ENCODE data around the gene MANBA. TPM values are rescaled to one million over a fixed set of nuclear protein-coding genes. Genes with fewer than 3 reads are reported as not detected.
"Not testable (repeated sequence)": the region's sequence is repeated elsewhere in the genome, so short reads cannot be mapped to it uniquely, and the experiment has no call there.

Gene MANBA
- total RNA-seq, 1 donor from 2014 or later: 30.3 TPM

DNA sequence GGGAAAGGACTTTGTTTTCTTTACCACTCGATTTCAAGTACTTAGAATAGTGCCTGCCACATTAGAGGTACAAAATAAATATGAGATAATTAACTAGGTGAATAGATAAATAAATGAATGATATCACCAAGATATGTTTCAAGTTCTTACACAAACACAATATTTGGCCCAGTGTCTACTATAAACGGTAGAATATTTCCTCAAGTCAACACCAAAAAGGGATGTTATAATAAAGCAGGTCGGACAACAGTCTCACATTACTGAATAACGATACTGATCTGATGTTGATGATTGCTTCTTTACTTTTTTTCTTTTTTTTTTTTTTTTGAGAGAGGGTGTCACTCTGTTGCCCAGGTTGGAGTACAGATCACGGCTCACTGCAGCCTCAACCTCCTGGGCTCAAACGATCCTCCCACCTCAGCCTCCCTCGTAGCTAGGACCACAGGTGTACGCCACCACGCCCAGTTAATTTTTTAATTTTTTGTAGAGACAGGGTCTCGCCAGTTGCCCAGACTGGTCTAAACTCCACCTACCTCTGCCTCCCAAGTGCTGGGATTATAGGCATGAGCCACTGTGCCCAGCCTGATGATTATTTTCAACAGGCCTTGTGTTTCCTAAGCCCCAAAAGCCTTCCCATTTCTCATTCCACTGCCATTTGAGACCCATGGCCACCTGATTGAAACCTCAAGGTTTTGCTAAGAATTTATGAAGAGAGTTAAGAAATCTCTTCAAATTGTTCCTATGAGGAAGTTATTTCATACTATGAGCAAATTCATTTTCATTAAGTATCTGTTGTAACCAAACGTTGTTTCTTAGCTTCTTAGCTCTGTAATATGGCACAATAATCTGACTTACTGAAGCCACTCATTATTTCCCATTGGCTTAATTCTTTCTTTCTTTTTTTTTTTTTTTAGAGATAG is 2.3 kb downstream of the MANBA start:
- Histone ChIP-seq H3K4me1 (peaks cover 45% of the 10 kb centered on the region), H3K27ac (replicated peaks) (no peak overlapping the region), H3K27me3 (ENCODE audit: low read depth) (no peaks in the 10 kb centered on the region), H3K36me3 (no peaks in the 10 kb centered on the region), H3K9me3 (replicated peaks) (peaks cover 14% of the 10 kb centered on the region), H3K4me3 (no peak overlapping the region)
- DNase-seq: no peak
- TF ChIP-seq, protein P1, sequence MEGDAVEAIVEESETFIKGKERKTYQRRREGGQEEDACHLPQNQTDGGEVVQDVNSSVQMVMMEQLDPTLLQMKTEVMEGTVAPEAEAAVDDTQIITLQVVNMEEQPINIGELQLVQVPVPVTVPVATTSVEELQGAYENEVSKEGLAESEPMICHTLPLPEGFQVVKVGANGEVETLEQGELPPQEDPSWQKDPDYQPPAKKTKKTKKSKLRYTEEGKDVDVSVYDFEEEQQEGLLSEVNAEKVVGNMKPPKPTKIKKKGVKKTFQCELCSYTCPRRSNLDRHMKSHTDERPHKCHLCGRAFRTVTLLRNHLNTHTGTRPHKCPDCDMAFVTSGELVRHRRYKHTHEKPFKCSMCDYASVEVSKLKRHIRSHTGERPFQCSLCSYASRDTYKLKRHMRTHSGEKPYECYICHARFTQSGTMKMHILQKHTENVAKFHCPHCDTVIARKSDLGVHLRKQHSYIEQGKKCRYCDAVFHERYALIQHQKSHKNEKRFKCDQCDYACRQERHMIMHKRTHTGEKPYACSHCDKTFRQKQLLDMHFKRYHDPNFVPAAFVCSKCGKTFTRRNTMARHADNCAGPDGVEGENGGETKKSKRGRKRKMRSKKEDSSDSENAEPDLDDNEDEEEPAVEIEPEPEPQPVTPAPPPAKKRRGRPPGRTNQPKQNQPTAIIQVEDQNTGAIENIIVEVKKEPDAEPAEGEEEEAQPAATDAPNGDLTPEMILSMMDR (IDR thresholded peaks at IDR 0.05; ENCODE audit: borderline replicate concordance): no peak
- intact Hi-C loops (cut with micrococcal nuclease): no loop called here

DNA sequence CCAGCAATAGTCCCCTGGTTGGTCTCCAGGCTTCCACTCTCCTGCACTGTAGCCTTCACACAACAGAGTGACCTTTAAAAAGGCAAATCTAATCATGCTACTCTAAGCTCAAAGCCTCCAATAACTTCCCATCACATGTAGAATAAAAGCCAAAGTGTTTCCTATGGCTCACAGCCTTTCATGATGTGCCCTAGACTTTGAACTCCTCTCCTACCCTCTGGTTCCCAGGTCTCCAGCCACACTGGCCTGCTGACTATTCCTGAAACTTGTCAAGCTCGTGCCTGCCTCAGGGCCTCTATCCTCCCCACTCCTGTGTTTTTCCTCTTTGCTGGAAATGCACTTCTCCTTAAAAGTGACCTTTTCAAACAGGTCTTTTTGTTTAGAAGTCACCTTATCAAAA is 3.1 kb downstream of the MANBA start:
- intact Hi-C loops (cut with micrococcal nuclease): no loop called here
- H3K27me3 ChIP-seq (ENCODE audit: low read depth): no peaks in the 10 kb centered on the region
- H3K9me3 ChIP-seq (replicated peaks): peaks cover 14% of the 10 kb centered on the region
- H3K36me3 ChIP-seq: no peaks in the 10 kb centered on the region
- TF ChIP-seq, protein P1 (IDR thresholded peaks at IDR 0.05; ENCODE audit: borderline replicate concordance): no peak
- H3K27ac ChIP-seq (replicated peaks): no peak overlapping the region
- no peak overlapping the region for H3K4me3 ChIP-seq
- peaks cover 45% of the 10 kb centered on the region for H3K4me1 ChIP-seq
- DNase-seq: no peak

DNA sequence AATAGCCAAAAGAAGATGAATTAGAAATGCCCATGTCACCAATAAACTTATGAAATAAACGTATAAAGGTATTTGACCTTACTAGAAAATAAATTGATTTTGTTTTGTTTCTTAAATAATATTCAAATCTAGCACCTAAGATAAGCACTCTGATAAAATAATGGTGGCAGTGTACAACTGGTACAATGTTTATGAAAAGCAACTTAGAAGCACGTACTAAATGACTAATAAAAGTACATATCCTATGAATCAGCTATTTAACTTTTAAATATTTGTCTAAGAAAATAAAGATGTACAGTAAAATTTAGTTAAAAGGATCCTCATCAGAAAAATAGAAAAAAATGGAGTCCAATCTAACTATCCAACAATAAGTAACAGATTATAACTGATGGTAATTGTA is 6.7 kb downstream of the MANBA start:
- Histone ChIP-seq H3K27ac (replicated peaks) (no peak overlapping the region), H3K9me3 (replicated peaks) (peaks cover 14% of the 10 kb centered on the region), H3K4me3 (no peak overlapping the region), H3K4me1 (peaks cover 15% of the 10 kb centered on the region), H3K36me3 (peaks cover 4% of the 10 kb centered on the region), H3K27me3 (ENCODE audit: low read depth) (no peaks in the 10 kb centered on the region)
- intact Hi-C loops (cut with micrococcal nuclease): no loop called here
- DNase-seq: no peak
- TF ChIP-seq, protein P1 (IDR thresholded peaks at IDR 0.05; ENCODE audit: borderline replicate concordance): no peak

DNA sequence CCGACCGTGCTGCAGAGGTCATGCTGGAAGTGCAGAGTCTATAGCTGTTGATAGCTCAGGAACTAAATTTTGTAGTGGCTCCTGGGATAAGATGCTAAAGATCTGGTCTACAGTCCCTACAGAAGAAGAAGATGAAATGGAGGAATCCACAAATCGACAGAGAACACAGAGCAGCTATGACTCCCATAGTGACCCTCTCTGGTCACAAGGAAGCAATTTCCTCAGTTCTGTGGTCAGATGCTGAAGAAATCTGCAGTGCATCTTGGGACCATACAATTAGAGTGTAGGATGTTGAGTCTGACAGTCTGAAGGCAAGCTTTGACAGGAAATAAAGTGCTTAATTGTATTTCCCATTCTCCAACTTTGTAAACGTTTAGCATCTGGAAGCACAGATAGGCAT is 8.8 kb downstream of the MANBA start:
- Histone ChIP-seq H3K9me3 (replicated peaks) (peaks cover 14% of the 10 kb centered on the region), H3K36me3 (peaks cover 4% of the 10 kb centered on the region), H3K27ac (replicated peaks) (no peak overlapping the region), H3K4me1 (peaks cover 3% of the 10 kb centered on the region), H3K4me3 (no peak overlapping the region), H3K27me3 (ENCODE audit: low read depth) (no peaks in the 10 kb centered on the region)
- DNase-seq: no peak
- intact Hi-C loops (cut with micrococcal nuclease): no loop called here
- TF ChIP-seq, protein P1 (IDR thresholded peaks at IDR 0.05; ENCODE audit: borderline replicate concordance): no peak

DNA sequence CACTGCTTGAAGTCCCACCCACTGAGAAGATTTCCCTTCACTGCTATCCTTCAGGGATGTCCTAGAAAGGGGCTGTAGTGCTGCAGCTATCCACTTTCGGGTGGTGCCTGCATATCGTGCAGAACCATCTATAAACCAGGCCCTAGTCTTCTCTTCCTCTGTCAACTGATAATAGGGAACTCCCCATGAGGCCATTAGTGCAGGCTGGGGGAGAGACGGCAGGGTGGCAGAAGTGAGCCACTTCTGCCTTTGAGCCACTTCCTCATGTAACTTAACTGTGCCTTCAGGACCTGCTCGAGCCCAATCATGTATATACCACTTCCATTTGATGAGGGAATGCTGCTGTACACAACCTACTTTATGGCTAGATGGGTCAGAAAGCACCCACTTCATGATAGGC is 17.4 kb downstream of the MANBA start:
- H3K4me1 ChIP-seq; intact Hi-C loops (cut with micrococcal nuclease); H3K27ac ChIP-seq (replicated peaks); H3K27me3 ChIP-seq (ENCODE audit: low read depth); H3K4me3 ChIP-seq; DNase-seq; H3K36me3 ChIP-seq: not testable (repeated sequence)
- peaks cover 27% of the 10 kb centered on the region for H3K9me3 ChIP-seq (replicated peaks)

DNA sequence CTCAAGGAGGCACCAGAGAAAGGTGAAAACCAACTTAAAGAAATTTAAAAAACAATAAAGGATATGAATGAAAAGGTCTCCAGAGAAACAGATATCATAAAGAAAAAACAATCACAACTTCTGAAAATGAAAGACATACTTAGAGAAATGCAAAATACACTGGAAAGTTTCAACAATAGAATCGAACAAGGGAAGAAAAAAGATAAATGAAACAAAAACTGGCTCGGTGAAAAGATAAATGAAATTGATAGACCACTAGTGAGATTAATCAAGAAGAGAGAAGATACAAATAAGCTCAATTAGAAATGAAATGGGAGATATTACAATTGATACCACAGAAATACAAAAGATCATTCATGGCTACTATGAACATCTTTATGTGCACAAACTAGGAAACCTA is 22.0 kb downstream of the MANBA start:
- H3K36me3 ChIP-seq; DNase-seq; H3K27ac ChIP-seq (replicated peaks); H3K4me3 ChIP-seq; H3K27me3 ChIP-seq (ENCODE audit: low read depth); intact Hi-C loops (cut with micrococcal nuclease): not testable (repeated sequence)
- H3K9me3 ChIP-seq (replicated peaks): peaks cover 27% of the 10 kb centered on the region
- H3K4me1 ChIP-seq: peaks cover 19% of the 10 kb centered on the region

Measured in left ventricle myocardium inferior (tissue), 1 donor.